Immature natural killer cell (primary cell): ENCODE data around the gene HYAL2. TPM values are rescaled to one million over a fixed set of nuclear protein-coding genes. Genes with fewer than 3 reads are reported as not detected.
A peak's percentile ranks its signal among the peaks of the same experiment; 100 is the strongest.

Source experiments
- DNase-seq, 3 donors: peaks; one replicate each; pipeline ENCODE4 v3.0.0; 2022; ENCODE audit warnings: mixed read lengths in 1 of 3
- H3K27ac Mint-ChIP-seq, 6 donors: one replicate each; pipeline ENCODE4 v1.8.0; 2020; ENCODE audit warnings: mixed read lengths in 6 of 6, mild to moderate bottlenecking in 5 of 6, inconsistent platforms in 4 of 6, moderate library complexity in 3 of 6
- H3K27me3 Mint-ChIP-seq, 3 donors: one replicate each; pipeline ENCODE4 v1.8.0; 2020 to 2021; ENCODE audit warnings: low read depth in 3 of 3, mild to moderate bottlenecking in 3 of 3, mixed read lengths in 3 of 3, moderate library complexity in 3 of 3, inconsistent platforms in 1 of 3
- H3K36me3 Mint-ChIP-seq, 3 donors: one replicate each; pipeline ENCODE4 v1.8.0; 2020; ENCODE audit warnings: mixed read lengths in 3 of 3, inconsistent platforms in 2 of 3, mild to moderate bottlenecking in 2 of 3
- H3K4me1 Mint-ChIP-seq, 2 donors: one replicate each; pipeline ENCODE4 v1.8.0; 2020; ENCODE audit warnings: inconsistent platforms in 2 of 2, mild to moderate bottlenecking in 2 of 2, mixed read lengths in 2 of 2, moderate library complexity in 1 of 2
- H3K4me3 Mint-ChIP-seq, 5 donors: one replicate each; pipeline ENCODE4 v1.8.0; 2020; ENCODE audit warnings: mild to moderate bottlenecking in 5 of 5, mixed read lengths in 5 of 5, inconsistent platforms in 3 of 5, moderate library complexity in 3 of 5
- H3K9me3 Mint-ChIP-seq, 6 donors: one replicate each; pipeline ENCODE4 v1.8.0; 2020; ENCODE audit warnings: mild to moderate bottlenecking in 6 of 6, mixed read lengths in 6 of 6, inconsistent platforms in 4 of 6, moderate library complexity in 3 of 6
- polyA plus RNA-seq, 3 donors: library from polyadenylated mRNA; unstranded; fragments of 300-500 nt; fragmentation: Illumina TruSeq; gene quantifications; one replicate each; pipeline ENCODE4 v1.2.3, GENCODE V29; 2021

Gene HYAL2
- polyA plus RNA-seq, 3 donors from 2014 or later: 4.9 to 15.0 (median 10.8) TPM

GRCh38 chr3:50303013-50303815 is 19.3 kb downstream of the HYAL2 start, which contains the start of gene HYAL1:
Gene HYAL1 (minus strand): TSS chr3:50303574. CDS start chr3:50302956, 618 bp downstream.
- Mint-ChIP-seq H3K36me3 (no peaks in the 10 kb centered on the region), H3K9me3 (no peaks in the 10 kb centered on the region), H3K27ac (no peak within 1 kb of the TSS), H3K27me3 (peaks cover 0 to 4% (median 0%) of the 10 kb centered on the region in 3 donors), H3K4me1 (peaks cover 21 to 26% of the 10 kb centered on the region in 2 donors), H3K4me3 (no peak within 1 kb of the TSS)
- no peak for DNase-seq

GRCh38 chr3:50302095-50303012 is 20.2 kb downstream of the HYAL2 start:
- no peak overlapping the region for H3K27ac Mint-ChIP-seq
- H3K9me3 Mint-ChIP-seq: no peaks in the 10 kb centered on the region

GRCh38 chr3:50300681-50301254 is 21.8 kb downstream of the HYAL2 start:
- H3K9me3 Mint-ChIP-seq: no peaks in the 10 kb centered on the region
- DNase-seq: no peak
- H3K36me3 Mint-ChIP-seq: no peaks in the 10 kb centered on the region
- peaks cover 0 to 4% (median 0%) of the 10 kb centered on the region in 3 donors for H3K27me3 Mint-ChIP-seq
- peak overlapping the region; percentile 39 to 98 (median 95) for H3K4me3 Mint-ChIP-seq
- peaks cover 27 to 34% of the 10 kb centered on the region in 2 donors for H3K4me1 Mint-ChIP-seq
- peak overlapping the region; percentile 95 to 99 (median 98) for H3K27ac Mint-ChIP-seq

More at GRCh38 chr3:50302095-50303012, 20.2 kb downstream of the HYAL2 start:
- Mint-ChIP-seq H3K4me1 (peaks cover 27 to 33% of the 10 kb centered on the region in 2 donors), H3K27me3 (peaks cover 0 to 4% (median 0%) of the 10 kb centered on the region in 3 donors), H3K36me3 (no peaks in the 10 kb centered on the region), H3K4me3 (no peak overlapping the region)
- no peak for DNase-seq

DNA sequence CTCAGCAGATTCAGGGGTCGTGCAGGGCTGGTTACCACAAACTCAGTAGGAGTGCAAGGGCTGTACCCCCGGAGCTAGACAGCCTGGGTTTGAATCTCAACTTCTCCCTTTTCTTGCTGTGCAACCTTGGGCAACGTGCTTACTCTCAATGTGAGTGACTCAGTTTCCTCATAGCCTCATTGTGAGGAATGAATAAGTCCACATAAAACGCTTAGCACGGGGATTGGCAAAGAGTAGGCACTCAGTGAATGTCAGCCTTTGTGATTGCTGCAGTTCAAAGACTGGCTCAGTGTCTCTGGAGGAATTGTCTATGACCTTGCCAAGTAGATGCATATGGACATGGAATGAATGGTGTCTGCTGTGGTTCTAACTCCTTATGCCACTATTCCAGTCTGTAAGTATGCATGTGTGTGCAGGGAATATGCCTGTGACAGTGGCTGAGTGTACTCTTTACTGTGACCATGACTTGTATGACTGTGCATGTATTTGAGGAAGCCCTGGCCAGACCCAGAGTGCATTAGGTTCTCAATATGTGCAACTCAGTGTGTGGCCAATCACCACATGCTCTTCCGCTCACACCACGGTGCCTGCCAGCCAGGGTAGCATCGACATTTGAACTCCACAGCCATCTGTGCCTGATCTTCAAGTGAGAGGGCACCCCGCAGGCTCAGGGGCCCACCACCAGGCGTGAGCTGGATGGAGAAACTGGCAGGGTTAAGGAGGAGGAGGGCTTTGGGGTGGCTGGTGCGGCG is 22.4 kb downstream of the HYAL2 start:
- H3K27me3 Mint-ChIP-seq: peaks cover 0 to 4% (median 0%) of the 10 kb centered on the region in 3 donors
- H3K36me3 Mint-ChIP-seq: no peaks in the 10 kb centered on the region
- peak overlapping the region; percentile 92 to 98 (median 95) for H3K4me3 Mint-ChIP-seq
- H3K27ac Mint-ChIP-seq: peak overlapping the region; percentile 95 to 99 (median 98)
- H3K9me3 Mint-ChIP-seq: no peaks in the 10 kb centered on the region
- peaks cover 27 to 34% of the 10 kb centered on the region in 2 donors for H3K4me1 Mint-ChIP-seq
- DNase-seq: no peak

DNA sequence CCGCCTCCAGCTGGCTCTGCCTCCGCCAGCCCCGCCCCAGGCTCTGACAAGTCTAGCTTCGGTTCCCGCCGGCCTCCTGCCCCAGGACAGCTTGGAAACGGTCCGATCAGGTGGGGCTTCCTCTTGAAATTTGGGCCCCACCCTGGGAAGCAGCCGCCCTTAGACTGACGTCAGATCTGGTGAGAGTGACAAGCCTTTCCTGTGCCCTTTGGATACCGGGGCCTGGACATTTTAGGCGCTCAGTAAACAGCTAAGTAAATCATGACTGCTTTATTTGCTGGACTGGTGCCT is 23.0 kb downstream of the HYAL2 start:
- H3K27ac Mint-ChIP-seq: peak overlapping the region; percentile 95 to 99 (median 98)
- H3K4me3 Mint-ChIP-seq: peak overlapping the region; percentile 92 to 98 (median 95)
- no peak for DNase-seq
- peaks cover 27 to 34% of the 10 kb centered on the region in 2 donors for H3K4me1 Mint-ChIP-seq
- H3K36me3 Mint-ChIP-seq: no peaks in the 10 kb centered on the region
- H3K27me3 Mint-ChIP-seq: peaks cover 0 to 4% (median 0%) of the 10 kb centered on the region in 3 donors
- H3K9me3 Mint-ChIP-seq: no peaks in the 10 kb centered on the region

DNA sequence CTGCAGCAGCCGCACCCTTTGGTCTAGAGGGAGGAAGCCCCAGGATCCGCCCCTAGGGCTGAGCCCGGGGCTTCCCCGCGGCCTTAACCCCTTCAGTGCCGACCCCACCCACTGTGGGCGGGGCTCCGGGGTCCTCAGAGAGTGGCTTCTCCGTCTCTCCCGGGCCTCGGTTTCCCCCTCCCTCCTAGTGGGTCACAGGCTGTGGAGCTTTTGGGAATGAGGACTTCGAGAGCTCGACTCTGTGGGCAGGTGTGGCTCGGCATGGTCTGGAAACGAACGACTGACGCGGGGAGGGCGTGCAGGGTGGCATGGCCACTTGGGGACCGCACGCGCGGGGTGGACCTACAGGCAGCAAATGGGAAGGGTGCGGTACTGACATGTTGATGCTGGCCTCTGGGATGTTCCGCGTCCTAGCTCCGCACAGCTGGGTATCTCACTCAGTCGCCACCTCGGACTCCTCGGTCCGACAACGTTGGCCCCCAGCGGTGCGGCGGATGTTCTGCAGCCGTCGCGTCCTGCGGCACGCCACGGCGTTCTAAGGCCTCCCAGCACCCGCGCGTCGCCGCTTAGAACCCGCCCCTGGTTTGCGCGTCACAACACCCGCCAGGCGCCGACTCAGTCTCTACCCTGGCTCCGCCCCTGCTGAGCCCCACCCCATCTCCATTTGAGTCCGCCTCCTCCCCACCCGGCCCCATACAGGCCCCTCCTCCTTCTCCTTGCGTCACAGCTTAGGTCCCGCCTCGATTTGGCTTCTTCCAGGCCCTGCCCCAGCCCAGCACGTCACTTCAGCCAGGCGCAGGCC is 23.5 kb downstream of the HYAL2 start, which contains the start of the genes HYAL3 and NAA80:
Gene HYAL3 (minus strand): TSS at position 570 of the 802 bp plus-strand sequence. CDS start 3,803 bp downstream, outside the sequence.
Gene NAA80 (minus strand): TSS at position 570 of the 802 bp plus-strand sequence. CDS start 1,942 bp downstream, outside the sequence.
- H3K27ac Mint-ChIP-seq: peak within 1 kb of the TSS; percentile 95 to 99 (median 98)
- peaks cover 27 to 34% of the 10 kb centered on the region in 2 donors for H3K4me1 Mint-ChIP-seq
- peak within 1 kb of the TSS; percentile 92 to 98 (median 95) for H3K4me3 Mint-ChIP-seq
- peaks cover 0 to 4% (median 0%) of the 10 kb centered on the region in 3 donors for H3K27me3 Mint-ChIP-seq
- H3K36me3 Mint-ChIP-seq: no peaks in the 10 kb centered on the region
- H3K9me3 Mint-ChIP-seq: no peaks in the 10 kb centered on the region
- DNase-seq: peak; percentile 100

DNA sequence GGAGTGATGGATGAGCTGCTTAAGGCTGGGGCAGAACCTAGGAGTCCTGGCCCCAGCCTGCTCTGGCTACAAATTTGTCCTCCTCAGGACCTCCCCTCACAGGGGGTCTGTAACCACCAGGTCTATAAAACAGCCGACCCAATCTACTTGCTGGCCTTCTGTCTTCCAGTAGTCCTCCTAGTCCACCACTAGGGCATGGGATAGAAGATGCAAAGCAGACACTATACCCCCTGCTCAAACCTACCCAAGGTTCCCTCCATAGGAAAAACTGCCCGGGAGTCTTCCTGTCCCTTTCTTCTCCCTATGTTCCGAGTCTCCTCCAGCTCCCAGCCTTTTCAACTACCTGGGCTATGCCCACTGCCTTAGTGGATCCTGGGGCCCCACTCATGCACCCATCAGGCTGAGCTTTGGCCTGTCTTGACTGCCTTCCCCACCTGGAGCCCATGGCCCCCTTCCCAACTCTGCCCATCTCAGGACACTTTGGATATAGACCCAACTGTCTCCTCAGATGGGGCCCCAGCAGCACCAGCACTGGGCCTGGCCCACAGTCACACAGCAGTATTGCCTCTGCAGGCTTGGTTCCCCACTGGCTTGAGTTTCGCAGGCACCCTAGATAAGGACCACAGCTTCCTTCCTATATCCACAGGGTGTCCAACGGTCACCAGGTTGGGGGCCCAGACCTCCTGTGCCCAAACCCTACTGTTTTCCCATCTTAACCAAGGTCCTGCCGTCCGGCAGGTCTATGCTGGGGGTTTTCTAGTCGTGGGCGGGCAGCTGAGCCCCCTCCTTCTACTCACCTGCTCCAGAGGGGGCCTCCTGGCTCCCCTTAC is 24.4 kb downstream of the HYAL2 start:
- H3K27ac Mint-ChIP-seq: peak overlapping the region; percentile 72 to 99 (median 91)
- H3K9me3 Mint-ChIP-seq: no peaks in the 10 kb centered on the region
- DNase-seq: no peak
- no peaks in the 10 kb centered on the region for H3K36me3 Mint-ChIP-seq
- peaks cover 29 to 34% of the 10 kb centered on the region in 2 donors for H3K4me1 Mint-ChIP-seq
- peak overlapping the region; percentile 66 to 98 (median 95) for H3K4me3 Mint-ChIP-seq
- H3K27me3 Mint-ChIP-seq: peaks cover 0 to 4% (median 0%) of the 10 kb centered on the region in 3 donors

DNA sequence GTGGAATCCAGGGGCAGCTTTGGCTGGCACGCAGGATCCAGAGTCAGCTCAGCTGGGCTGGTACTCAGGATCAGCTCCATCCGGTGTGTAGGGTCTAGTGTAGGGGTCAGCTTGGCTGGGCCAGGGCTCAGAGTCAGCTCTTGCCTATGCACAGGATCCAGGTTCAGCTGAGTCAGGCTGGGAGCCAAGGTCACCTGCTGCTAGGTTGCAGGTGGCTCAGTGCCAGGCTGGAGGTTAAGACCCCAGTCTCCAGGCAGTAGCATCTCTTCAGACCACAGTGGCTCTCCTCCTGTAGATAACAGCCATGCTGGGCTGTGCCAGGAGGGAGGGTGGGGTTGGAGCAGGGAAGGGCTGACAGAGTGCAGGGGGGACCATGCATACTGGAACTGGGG is 25.2 kb downstream of the HYAL2 start:
- H3K36me3 Mint-ChIP-seq: no peaks in the 10 kb centered on the region
- H3K4me3 Mint-ChIP-seq: peak overlapping the region in 3 of 5 donors; percentile 30 to 95 (median 92)
- H3K27ac Mint-ChIP-seq: peak overlapping the region; percentile 7 to 95 (median 31)
- no peak for DNase-seq
- no peaks in the 10 kb centered on the region for H3K9me3 Mint-ChIP-seq
- H3K4me1 Mint-ChIP-seq: peaks cover 36 to 40% of the 10 kb centered on the region in 2 donors
- H3K27me3 Mint-ChIP-seq: peaks cover 0 to 7% (median 2%) of the 10 kb centered on the region in 3 donors

DNA sequence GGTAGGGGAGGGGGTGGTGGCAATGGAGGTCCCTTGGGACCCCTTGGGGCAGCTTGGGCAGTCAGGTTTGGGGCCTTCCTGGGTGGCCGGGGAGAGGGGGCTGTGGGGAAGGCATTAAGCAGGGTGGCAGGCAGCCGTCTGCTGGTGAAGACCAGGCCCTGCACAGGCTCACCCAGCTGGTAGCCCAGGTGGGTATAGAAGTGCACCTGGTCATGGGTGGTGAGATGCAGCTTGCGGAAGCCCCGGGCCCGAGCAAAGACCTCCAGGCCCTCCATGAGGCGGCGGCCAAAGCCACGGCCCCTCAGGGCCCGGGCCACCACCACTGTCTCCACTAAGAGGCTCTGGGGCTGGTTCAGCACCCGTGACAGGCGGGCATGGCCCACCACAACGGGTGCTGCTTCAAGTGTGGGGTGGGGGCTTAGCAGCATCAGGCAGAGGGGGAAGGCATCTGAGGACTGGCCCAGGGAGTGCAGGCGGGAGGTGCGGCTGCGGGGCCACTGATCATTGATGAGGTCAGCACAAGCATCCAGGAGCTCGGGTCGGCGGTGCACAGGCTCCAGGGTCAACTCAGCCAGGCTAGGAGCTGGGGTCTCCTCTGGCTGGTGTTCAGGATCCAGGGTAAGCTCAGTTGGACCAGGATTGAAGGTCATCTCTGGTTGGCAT is 25.7 kb downstream of the HYAL2 start:
- H3K4me1 Mint-ChIP-seq: peaks cover 38 to 40% of the 10 kb centered on the region in 2 donors
- H3K4me3 Mint-ChIP-seq: peak overlapping the region in 1 of 5 donors; percentile 92
- no peak for DNase-seq

GRCh38 chr3:50295553-50296431 is 26.8 kb downstream of the HYAL2 start:
- Mint-ChIP-seq H3K36me3 (no peaks in the 10 kb centered on the region), H3K4me1 (peaks cover 44 to 45% of the 10 kb centered on the region in 2 donors), H3K27me3 (peaks cover 0 to 7% (median 5%) of the 10 kb centered on the region in 3 donors), H3K4me3 (no peak overlapping the region), H3K9me3 (no peaks in the 10 kb centered on the region), H3K27ac (peak overlapping the region in 1 of 6 donors; percentile 45)
- DNase-seq: no peak

More for the DNA sequence above, 25.7 kb downstream of the HYAL2 start:
- H3K27me3 Mint-ChIP-seq: peaks cover 0 to 7% (median 3%) of the 10 kb centered on the region in 3 donors
- no peaks in the 10 kb centered on the region for H3K9me3 Mint-ChIP-seq
- no peaks in the 10 kb centered on the region for H3K36me3 Mint-ChIP-seq
- H3K27ac Mint-ChIP-seq: peak overlapping the region in 5 of 6 donors; percentile 7 to 95 (median 31)
